Liver (tissue), 9 donors: ENCODE measurements around the gene TMEM94. TPM values are rescaled to one million over a fixed set of nuclear protein-coding genes. Genes with fewer than 3 reads are reported as not detected.

Experiments
- DNase-seq: peaks from one replicate; pipeline ENCODE4 v3.0.0-alpha.2; 2017; ENCODE audit warnings: low spot score
- H3K27ac ChIP-seq, 2 donors: one replicate each; pipeline ENCODE4 v1.7.0; 2013; ENCODE audit warnings: inconsistent platforms in 2 of 2, low read length in 2 of 2, control low read depth in 1 of 2, low read depth in 1 of 2, mild to moderate bottlenecking in 1 of 2
- H3K27me3 ChIP-seq, 4 donors: one replicate each; pipeline versions ENCODE4 v1.6.1 to v1.7.0; 2013; ENCODE audit warnings: low read length in 3 of 4, inconsistent platforms in 1 of 4, mild to moderate bottlenecking in 1 of 4, moderate library complexity in 1 of 4; ENCODE audit not compliant: control insufficient read depth in 4 of 4, insufficient read depth in 4 of 4
- H3K36me3 ChIP-seq, 4 donors: one replicate each; pipeline versions ENCODE4 v1.6.1 to v1.7.0; 2013; ENCODE audit warnings: low read length in 3 of 4, mild to moderate bottlenecking in 3 of 4, low read depth in 1 of 4, moderate library complexity in 1 of 4; ENCODE audit not compliant: control insufficient read depth in 4 of 4, insufficient read depth in 3 of 4
- H3K4me1 ChIP-seq, 4 donors: one replicate each; pipeline versions ENCODE4 v1.6.1 to v1.7.0; 2013; ENCODE audit warnings: low read length in 3 of 4, mild to moderate bottlenecking in 3 of 4, moderate library complexity in 1 of 4; ENCODE audit not compliant: control insufficient read depth in 4 of 4, insufficient read depth in 4 of 4
- H3K4me3 ChIP-seq, 3 donors: one replicate each; pipeline versions ENCODE4 v1.6.1 to v1.7.0; 2013; ENCODE audit warnings: low read length in 3 of 3, control low read depth in 1 of 3, low read depth in 1 of 3, mild to moderate bottlenecking in 1 of 3
- H3K9ac ChIP-seq, 2 donors: one replicate each; pipeline ENCODE4 v1.7.0; 2013; ENCODE audit warnings: low read length in 2 of 2, mild to moderate bottlenecking in 2 of 2, moderate library complexity in 2 of 2, control low read depth in 1 of 2, low read depth in 1 of 2
- H3K9me3 ChIP-seq, 4 donors: one replicate each; pipeline versions ENCODE4 v1.6.1 to v1.7.0; 2013; ENCODE audit warnings: low read length in 3 of 4; ENCODE audit not compliant: control insufficient read depth in 4 of 4
- ATF3 ChIP-seq: IDR thresholded peaks from 2 replicates; pipeline ENCODE4 v1.6.1; 2016; ENCODE audit warnings: antibody characterized with exemption
- CTCF ChIP-seq: fragments of 150-350 bp; IDR thresholded peaks from 2 replicates; pipeline ENCODE4 v1.5.1; 2017; ENCODE audit warnings: improper control_type of control experiment, low read depth, low read length; ENCODE audit not compliant: missing input control
- FOXA1 ChIP-seq: IDR thresholded peaks from 2 replicates; pipeline ENCODE4 v1.6.1; 2016; ENCODE audit warnings: antibody characterized with exemption
- FOXA2 ChIP-seq: IDR thresholded peaks from 2 replicates; pipeline ENCODE4 v1.6.1; 2016; ENCODE audit warnings: antibody characterized with exemption
- GABPA ChIP-seq, 2 donors: IDR thresholded peaks in 1 of 2; conservative IDR thresholded peaks in 1 of 2; 2 replicates each; pipeline ENCODE4 v1.6.1; 2016; ENCODE audit warnings: antibody characterized with exemption in 2 of 2, mild to moderate bottlenecking in 1 of 2, moderate library complexity in 1 of 2
- HNF4A ChIP-seq, 2 donors: conservative IDR thresholded peaks; 2 replicates each; pipeline ENCODE4 v1.6.1; 2016; ENCODE audit warnings: antibody characterized with exemption in 2 of 2, mild to moderate bottlenecking in 2 of 2
- HNF4G ChIP-seq: IDR thresholded peaks from 2 replicates; pipeline ENCODE4 v1.6.1; 2016; ENCODE audit warnings: antibody characterized with exemption
- JUND ChIP-seq, 2 donors: IDR thresholded peaks; 2 replicates each; pipeline ENCODE4 v1.6.1; 2016; ENCODE audit warnings: antibody characterized with exemption in 2 of 2
- NR2F2 ChIP-seq: IDR thresholded peaks from 2 replicates; pipeline ENCODE4 v1.6.1; 2016; ENCODE audit warnings: antibody characterized with exemption
- RAD21 ChIP-seq, 2 donors: IDR thresholded peaks; 2 replicates each; pipeline ENCODE4 v1.6.1; 2016; ENCODE audit warnings: antibody characterized with exemption in 2 of 2, mild to moderate bottlenecking in 2 of 2
- REST ChIP-seq: IDR thresholded peaks from 2 replicates; pipeline ENCODE4 v1.6.1; 2016; ENCODE audit warnings: antibody characterized with exemption, mild to moderate bottlenecking
- TAF1 ChIP-seq: conservative IDR thresholded peaks from 2 replicates; pipeline ENCODE4 v1.6.1; 2016; ENCODE audit warnings: antibody characterized with exemption, mild to moderate bottlenecking
- ZBTB33 ChIP-seq: IDR thresholded peaks from 2 replicates; pipeline ENCODE4 v1.6.1; 2016; ENCODE audit warnings: antibody characterized with exemption
- WGBS: extraction: QIAGEN DNeasy Blood & Tissue Kit; methylation state at CpG from one replicate; pipeline ENCODE4 v1.1.7; 2013; 5-methylcytosine and 5-hydroxymethylcytosine counted together
- polyA plus RNA-seq, 2 donors: library from polyadenylated mRNA; stranded (reverse) in 1 of 2; unstranded in 1 of 2; fragments of 200-250 nt in 1 of 2; fragments of >200 nt in 1 of 2; fragmentation: Nextera tagmentation in 1 of 2; extraction: Ambion mirVana in 1 of 2; gene quantifications; one replicate each; pipeline versions ENCODE4 v1.2.1 to v1.2.3, GENCODE V29; 2013 to 2015
- total RNA-seq, 2 donors: library from RNA; depleted of rRNA; stranded (reverse); fragments of >200 nt; gene quantifications; one replicate each; pipeline ENCODE4 v1.2.3, GENCODE V29; 2014
- donor health status: healthy.
- donor health status: healthy.
- donor health status: healthy.
- donor health status: healthy.
- donor health status: healthy.

TMEM94 gene
- total and polyA plus RNA-seq, 4 donors, result 15.6 to 31.0 (median 20.1) TPM

- H3K36me3 ChIP-seq, result peaks cover 0 to 6% (median under 1%) of the 10 kb centered on the region in 4 donors
- H3K9ac ChIP-seq, result no peak overlapping the region
- peaks cover 0 to 22% (median 4%) of the 10 kb centered on the region in 4 donors for H3K4me1 ChIP-seq
- H3K27me3 ChIP-seq, result no peaks in the 10 kb centered on the region
- no peak for DNase-seq
- no peaks in the 10 kb centered on the region for H3K9me3 ChIP-seq
- H3K4me3 ChIP-seq, result no peak overlapping the region
- H3K27ac ChIP-seq, result no peak overlapping the region
- TF ChIP-seq GABPA (IDR thresholded peaks at IDR 0.05 in 1 of 2, conservative IDR thresholded peaks at IDR 0.05 in 1 of 2) (no peak), ZBTB33 (no peak), RAD21 (IDR thresholded peaks at IDR 0.05) (no peak), JUND (IDR thresholded peaks at IDR 0.05) (no peak), FOXA1 (no peak), TAF1 (no peak), FOXA2 (no peak), HNF4G (no peak), NR2F2 (no peak), ATF3 (no peak), HNF4A (conservative IDR thresholded peaks at IDR 0.05) (no peak), REST (no peak), CTCF (no peak)
- WGBS, result 82% methylated on average over 5 of the region's 5 CpGs
Observed at GRCh38 chr17:75486951-75487350, 30.5 kb downstream of the TMEM94 start.

GRCh38 chr17:75487351-75488070 is 31.1 kb downstream of the TMEM94 start:
- Histone ChIP-seq H3K27ac (no peak overlapping the region), H3K4me1 (peaks cover 0 to 22% (median 4%) of the 10 kb centered on the region in 4 donors), H3K27me3 (no peaks in the 10 kb centered on the region), H3K36me3 (peaks cover 0 to 12% (median 1%) of the 10 kb centered on the region in 4 donors), H3K4me3 (no peak overlapping the region), H3K9ac (no peak overlapping the region), H3K9me3 (no peaks in the 10 kb centered on the region)
- WGBS, result 72% methylated on average over 12 of the region's 12 CpGs
- no peak for DNase-seq
- TF ChIP-seq CTCF (no peak), RAD21 (IDR thresholded peaks at IDR 0.05) (peak in 1 of 2 donors; percentile 43), GABPA (IDR thresholded peaks at IDR 0.05 in 1 of 2, conservative IDR thresholded peaks at IDR 0.05 in 1 of 2) (peak in 1 of 2 donors; percentile 57)
